ENCODE measurements around the gene ESYT1.
A peak's percentile ranks its signal among the peaks of the same experiment; 100 is the strongest.

ESYT1 gene

DNA sequence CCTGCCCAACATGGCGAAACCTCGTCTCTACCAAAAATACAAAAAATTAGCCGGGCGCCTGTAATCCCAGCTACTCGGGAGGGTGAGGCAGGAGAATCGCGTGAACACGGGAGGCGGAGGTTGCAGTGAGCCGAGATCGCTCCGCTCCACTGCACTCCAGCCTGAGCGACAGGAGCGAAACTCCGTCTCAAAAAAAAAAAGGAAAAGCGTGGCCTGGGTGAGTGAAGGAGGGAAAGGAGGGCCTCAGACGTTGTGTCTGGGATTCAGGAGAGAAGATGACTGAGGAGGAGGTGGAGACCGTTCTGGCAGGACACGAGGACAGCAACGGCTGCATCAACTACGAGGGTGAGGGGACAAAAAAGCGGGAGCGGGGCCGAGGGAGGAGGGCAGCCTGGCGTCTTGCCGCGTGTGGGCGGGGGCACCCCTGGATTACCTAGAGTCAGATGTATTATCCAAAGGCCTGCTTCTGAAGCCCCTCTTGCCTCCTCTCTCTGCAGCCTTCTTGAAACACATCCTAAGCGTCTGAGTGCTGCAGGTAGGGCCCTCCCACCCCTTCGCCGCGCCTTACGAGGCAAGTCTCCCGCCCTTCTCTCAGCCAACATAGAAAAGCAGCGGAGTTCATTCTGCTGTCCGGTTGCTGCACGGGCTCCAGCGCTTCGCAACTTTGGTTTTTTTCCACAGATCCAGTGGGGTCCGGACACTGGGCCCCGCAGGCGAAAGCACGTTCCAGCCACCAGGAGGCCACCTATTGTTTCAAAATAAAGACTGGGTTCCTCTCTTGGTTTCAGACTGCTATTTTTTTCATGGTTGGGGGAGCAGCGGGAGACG is 29.3 kb downstream of the ESYT1 start (continued):
- TF ChIP-seq, protein P1, sequence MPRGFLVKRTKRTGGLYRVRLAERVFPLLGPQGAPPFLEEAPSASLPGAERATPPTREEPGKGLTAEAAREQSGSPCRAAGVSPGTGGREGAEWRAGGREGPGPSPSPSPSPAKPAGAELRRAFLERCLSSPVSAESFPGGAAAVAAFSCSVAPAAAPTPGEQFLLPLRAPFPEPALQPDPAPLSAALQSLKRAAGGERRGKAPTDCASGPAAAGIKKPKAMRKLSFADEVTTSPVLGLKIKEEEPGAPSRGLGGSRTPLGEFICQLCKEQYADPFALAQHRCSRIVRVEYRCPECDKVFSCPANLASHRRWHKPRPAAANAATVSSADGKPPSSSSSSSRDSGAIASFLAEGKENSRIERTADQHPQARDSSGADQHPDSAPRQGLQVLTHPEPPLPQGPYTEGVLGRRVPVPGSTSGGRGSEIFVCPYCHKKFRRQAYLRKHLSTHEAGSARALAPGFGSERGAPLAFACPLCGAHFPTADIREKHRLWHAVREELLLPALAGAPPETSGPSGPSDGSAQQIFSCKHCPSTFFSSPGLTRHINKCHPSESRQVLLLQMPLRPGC (tag by site-specific recombination; IDR thresholded peaks at IDR 0.05) = peak; percentile 12; the same call in 1 of the 2 replicates
- TF ChIP-seq, protein P2, sequence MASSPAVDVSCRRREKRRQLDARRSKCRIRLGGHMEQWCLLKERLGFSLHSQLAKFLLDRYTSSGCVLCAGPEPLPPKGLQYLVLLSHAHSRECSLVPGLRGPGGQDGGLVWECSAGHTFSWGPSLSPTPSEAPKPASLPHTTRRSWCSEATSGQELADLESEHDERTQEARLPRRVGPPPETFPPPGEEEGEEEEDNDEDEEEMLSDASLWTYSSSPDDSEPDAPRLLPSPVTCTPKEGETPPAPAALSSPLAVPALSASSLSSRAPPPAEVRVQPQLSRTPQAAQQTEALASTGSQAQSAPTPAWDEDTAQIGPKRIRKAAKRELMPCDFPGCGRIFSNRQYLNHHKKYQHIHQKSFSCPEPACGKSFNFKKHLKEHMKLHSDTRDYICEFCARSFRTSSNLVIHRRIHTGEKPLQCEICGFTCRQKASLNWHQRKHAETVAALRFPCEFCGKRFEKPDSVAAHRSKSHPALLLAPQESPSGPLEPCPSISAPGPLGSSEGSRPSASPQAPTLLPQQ (tag by site-specific recombination; IDR thresholded peaks at IDR 0.05) = peak; percentile 15
- TF ChIP-seq, protein P3, sequence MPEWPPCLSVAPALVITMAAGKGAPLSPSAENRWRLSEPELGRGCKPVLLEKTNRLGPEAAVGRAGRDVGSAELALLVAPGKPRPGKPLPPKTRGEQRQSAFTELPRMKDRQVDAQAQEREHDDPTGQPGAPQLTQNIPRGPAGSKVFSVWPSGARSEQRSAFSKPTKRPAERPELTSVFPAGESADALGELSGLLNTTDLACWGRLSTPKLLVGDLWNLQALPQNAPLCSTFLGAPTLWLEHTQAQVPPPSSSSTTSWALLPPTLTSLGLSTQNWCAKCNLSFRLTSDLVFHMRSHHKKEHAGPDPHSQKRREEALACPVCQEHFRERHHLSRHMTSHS (tag by site-specific recombination; IDR thresholded peaks at IDR 0.05) = no peak
- TF ChIP-seq ZNF660 (tag by site-specific recombination; IDR thresholded peaks at IDR 0.05) = peak; percentile 19
- no peak for TF ChIP-seq ZNF350 (tag by site-specific recombination; IDR thresholded peaks at IDR 0.05)
- no peak for TF ChIP-seq ZNF677 (tag by site-specific recombination; IDR thresholded peaks at IDR 0.05)
- TF ChIP-seq SP2 (tag by site-specific recombination; IDR thresholded peaks at IDR 0.05) = peak; percentile 45
- peak; percentile 70 for TF ChIP-seq ZNF341 (tag by site-specific recombination; IDR thresholded peaks at IDR 0.05; ENCODE audit: low read depth)
- TF ChIP-seq ZNF544 (tag by site-specific recombination; IDR thresholded peaks at IDR 0.05) = no peak
- TF ChIP-seq, protein P4, sequence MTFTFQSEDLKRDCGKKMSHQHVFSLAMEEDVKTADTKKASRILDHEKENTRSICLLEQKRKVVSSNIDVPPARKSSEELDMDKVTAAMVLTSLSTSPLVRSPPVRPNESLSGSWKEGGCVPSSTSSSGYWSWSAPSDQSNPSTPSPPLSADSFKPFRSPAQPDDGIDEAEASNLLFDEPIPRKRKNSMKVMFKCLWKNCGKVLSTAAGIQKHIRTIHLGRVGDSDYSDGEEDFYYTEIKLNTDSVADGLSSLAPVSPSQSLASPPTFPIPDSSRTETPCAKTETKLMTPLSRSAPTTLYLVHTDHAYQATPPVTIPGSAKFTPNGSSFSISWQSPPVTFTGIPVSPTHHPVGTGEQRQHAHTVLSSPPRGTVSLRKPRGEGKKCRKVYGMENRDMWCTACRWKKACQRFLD (tag by site-specific recombination; IDR thresholded peaks at IDR 0.05) = no peak
- no peak for TF ChIP-seq ZFP41 (tag by site-specific recombination; IDR thresholded peaks at IDR 0.05; ENCODE audit: borderline replicate concordance)
- TF ChIP-seq, protein P5, sequence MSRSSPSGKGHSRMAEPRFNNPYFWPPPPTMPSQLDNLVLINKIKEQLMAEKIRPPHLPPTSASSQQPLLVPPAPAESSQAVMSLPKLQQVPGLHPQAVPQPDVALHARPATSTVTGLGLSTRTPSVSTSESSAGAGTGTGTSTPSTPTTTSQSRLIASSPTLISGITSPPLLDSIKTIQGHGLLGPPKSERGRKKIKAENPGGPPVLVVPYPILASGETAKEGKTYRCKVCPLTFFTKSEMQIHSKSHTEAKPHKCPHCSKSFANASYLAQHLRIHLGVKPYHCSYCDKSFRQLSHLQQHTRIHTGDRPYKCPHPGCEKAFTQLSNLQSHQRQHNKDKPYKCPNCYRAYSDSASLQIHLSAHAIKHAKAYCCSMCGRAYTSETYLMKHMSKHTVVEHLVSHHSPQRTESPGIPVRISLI (tag by site-specific recombination; IDR thresholded peaks at IDR 0.05) = peak; percentile 46
- TF ChIP-seq, protein P6, sequence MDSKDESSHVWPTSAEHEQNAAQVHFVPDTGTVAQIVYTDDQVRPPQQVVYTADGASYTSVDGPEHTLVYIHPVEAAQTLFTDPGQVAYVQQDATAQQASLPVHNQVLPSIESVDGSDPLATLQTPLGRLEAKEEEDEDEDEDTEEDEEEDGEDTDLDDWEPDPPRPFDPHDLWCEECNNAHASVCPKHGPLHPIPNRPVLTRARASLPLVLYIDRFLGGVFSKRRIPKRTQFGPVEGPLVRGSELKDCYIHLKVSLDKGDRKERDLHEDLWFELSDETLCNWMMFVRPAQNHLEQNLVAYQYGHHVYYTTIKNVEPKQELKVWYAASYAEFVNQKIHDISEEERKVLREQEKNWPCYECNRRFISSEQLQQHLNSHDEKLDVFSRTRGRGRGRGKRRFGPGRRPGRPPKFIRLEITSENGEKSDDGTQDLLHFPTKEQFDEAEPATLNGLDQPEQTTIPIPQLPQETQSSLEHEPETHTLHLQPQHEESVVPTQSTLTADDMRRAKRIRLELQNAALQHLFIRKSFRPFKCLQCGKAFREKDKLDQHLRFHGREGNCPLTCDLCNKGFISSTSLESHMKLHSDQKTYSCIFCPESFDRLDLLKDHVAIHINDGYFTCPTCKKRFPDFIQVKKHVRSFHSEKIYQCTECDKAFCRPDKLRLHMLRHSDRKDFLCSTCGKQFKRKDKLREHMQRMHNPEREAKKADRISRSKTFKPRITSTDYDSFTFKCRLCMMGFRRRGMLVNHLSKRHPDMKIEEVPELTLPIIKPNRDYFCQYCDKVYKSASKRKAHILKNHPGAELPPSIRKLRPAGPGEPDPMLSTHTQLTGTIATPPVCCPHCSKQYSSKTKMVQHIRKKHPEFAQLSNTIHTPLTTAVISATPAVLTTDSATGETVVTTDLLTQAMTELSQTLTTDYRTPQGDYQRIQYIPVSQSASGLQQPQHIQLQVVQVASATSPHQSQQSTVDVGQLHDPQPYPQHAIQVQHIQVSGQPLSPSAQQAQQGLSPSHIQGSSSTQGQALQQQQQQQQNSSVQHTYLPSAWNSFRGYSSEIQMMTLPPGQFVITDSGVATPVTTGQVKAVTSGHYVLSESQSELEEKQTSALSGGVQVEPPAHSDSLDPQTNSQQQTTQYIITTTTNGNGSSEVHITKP (tag by site-specific recombination; IDR thresholded peaks at IDR 0.05) = peak; percentile 63
- TF ChIP-seq SCRT1 (tag by site-specific recombination; IDR thresholded peaks at IDR 0.05; ENCODE audit: borderline replicate concordance) = peak; percentile 65
- TF ChIP-seq ZEB2 (tag by site-specific recombination; IDR thresholded peaks at IDR 0.05) = peak; percentile 77
- TF ChIP-seq ZNF529 (tag by site-specific recombination; IDR thresholded peaks at IDR 0.05; ENCODE audit: insufficient replicate concordance) = no peak
